ENCODE measurements around the gene AGBL1.

DNA sequence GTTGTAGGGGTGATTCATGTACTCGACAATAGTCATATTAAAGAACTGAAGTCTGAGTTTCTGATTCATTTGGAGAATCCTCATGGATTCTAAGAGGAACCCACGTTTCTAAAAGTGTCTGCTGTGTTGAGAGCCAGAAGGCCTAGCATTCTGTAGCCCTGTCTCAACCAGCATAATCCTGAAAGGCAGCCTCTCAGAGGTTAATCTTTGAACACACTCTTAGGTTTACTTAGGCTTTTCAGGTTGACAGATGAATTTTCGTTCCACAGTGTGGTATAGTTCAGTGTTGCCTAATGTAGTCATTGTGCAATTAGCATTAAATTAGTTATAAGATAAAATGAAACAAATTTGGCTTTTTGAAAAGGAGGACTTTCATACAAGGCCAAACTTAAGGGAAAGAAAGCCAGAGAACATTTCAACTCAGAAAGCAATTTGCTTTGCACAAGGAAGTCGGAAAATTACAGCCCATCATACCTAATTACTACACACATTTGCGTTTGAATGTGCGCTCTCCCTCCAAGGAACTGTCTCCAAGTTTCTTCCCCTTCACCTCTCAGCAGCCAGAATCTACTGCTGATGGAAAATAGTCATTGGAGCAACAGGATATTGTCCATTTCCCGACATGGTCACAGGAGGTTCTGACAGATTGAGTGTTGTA lies 42.0 kb downstream of the AGBL1 start:
- TF ChIP-seq, protein P1, sequence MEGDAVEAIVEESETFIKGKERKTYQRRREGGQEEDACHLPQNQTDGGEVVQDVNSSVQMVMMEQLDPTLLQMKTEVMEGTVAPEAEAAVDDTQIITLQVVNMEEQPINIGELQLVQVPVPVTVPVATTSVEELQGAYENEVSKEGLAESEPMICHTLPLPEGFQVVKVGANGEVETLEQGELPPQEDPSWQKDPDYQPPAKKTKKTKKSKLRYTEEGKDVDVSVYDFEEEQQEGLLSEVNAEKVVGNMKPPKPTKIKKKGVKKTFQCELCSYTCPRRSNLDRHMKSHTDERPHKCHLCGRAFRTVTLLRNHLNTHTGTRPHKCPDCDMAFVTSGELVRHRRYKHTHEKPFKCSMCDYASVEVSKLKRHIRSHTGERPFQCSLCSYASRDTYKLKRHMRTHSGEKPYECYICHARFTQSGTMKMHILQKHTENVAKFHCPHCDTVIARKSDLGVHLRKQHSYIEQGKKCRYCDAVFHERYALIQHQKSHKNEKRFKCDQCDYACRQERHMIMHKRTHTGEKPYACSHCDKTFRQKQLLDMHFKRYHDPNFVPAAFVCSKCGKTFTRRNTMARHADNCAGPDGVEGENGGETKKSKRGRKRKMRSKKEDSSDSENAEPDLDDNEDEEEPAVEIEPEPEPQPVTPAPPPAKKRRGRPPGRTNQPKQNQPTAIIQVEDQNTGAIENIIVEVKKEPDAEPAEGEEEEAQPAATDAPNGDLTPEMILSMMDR (IDR thresholded peaks at IDR 0.05; ENCODE audit: insufficient read depth, low read length): no peak
- TF ChIP-seq GABPA (IDR thresholded peaks at IDR 0.05; ENCODE audit: low read depth): no peak
- no peak for TF ChIP-seq POLR2AphosphoS5 (IDR thresholded peaks at IDR 0.05; ENCODE audit: low read depth)
- no peak for TF ChIP-seq SPI1 (IDR thresholded peaks at IDR 0.05; ENCODE audit: borderline replicate concordance, low read depth)
- TF ChIP-seq, protein P2, sequence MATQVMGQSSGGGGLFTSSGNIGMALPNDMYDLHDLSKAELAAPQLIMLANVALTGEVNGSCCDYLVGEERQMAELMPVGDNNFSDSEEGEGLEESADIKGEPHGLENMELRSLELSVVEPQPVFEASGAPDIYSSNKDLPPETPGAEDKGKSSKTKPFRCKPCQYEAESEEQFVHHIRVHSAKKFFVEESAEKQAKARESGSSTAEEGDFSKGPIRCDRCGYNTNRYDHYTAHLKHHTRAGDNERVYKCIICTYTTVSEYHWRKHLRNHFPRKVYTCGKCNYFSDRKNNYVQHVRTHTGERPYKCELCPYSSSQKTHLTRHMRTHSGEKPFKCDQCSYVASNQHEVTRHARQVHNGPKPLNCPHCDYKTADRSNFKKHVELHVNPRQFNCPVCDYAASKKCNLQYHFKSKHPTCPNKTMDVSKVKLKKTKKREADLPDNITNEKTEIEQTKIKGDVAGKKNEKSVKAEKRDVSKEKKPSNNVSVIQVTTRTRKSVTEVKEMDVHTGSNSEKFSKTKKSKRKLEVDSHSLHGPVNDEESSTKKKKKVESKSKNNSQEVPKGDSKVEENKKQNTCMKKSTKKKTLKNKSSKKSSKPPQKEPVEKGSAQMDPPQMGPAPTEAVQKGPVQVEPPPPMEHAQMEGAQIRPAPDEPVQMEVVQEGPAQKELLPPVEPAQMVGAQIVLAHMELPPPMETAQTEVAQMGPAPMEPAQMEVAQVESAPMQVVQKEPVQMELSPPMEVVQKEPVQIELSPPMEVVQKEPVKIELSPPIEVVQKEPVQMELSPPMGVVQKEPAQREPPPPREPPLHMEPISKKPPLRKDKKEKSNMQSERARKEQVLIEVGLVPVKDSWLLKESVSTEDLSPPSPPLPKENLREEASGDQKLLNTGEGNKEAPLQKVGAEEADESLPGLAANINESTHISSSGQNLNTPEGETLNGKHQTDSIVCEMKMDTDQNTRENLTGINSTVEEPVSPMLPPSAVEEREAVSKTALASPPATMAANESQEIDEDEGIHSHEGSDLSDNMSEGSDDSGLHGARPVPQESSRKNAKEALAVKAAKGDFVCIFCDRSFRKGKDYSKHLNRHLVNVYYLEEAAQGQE (IDR thresholded peaks at IDR 0.05; ENCODE audit: insufficient replicate concordance, low read depth): no peak

Data from HL-60 (cell line).